Measurements from ENCODE around the gene LRRC61.
A peak's percentile ranks its signal among the peaks of the same experiment; 100 is the strongest.
"Not testable (repeated sequence)": the region's sequence is repeated elsewhere in the genome, so short reads cannot be mapped to it uniquely, and the experiment has no call there.

Gene LRRC61

GRCh38 chr7:150322833-150323681 lies at the start of gene LRRC61, which contains the start of gene ACTR3C:
TSS of gene LRRC61 (plus strand) at chr7:150323355. CDS start at chr7:150336862, 13,507 bp downstream.
TSS of gene ACTR3C (minus strand) at chr7:150323545. CDS start at chr7:150295296, 28,249 bp downstream.
- peak; percentile 63 for DNase-seq

- peak; percentile 16 for DNase-seq
These were observed 46.9 kb upstream of the LRRC61 start for GRCh38 chr7:150276132-150276695.

GRCh38 chr7:150278383-150278782 lies 44.8 kb upstream of the LRRC61 start:
- not testable (repeated sequence) for DNase-seq

- not testable (repeated sequence) for DNase-seq
These were observed 41.3 kb upstream of the LRRC61 start for GRCh38 chr7:150281681-150282403.

GRCh38 chr7:150283111-150283510 lies 40.0 kb upstream of the LRRC61 start:
- not testable (repeated sequence) for DNase-seq

- not testable (repeated sequence) for DNase-seq
These were observed 39.5 kb upstream of the LRRC61 start for GRCh38 chr7:150283608-150284007.

GRCh38 chr7:150285849-150286754 lies 37.1 kb upstream of the LRRC61 start:
- DNase-seq: peak; percentile 25

- DNase-seq: not testable (repeated sequence)
These were observed 35.3 kb upstream of the LRRC61 start for GRCh38 chr7:150287815-150288214.

- DNase-seq: not testable (repeated sequence)
These were observed 34.3 kb upstream of the LRRC61 start for GRCh38 chr7:150288816-150289215.

GRCh38 chr7:150290317-150290716 lies 32.8 kb upstream of the LRRC61 start:
- DNase-seq: not testable (repeated sequence)

- not testable (repeated sequence) for DNase-seq
These were observed 28.1 kb upstream of the LRRC61 start for GRCh38 chr7:150295027-150295426.

GRCh38 chr7:150295614-150296013 lies 27.5 kb upstream of the LRRC61 start:
- DNase-seq: not testable (repeated sequence)

GRCh38 chr7:150296802-150297201 lies 26.4 kb upstream of the LRRC61 start:
- DNase-seq: not testable (repeated sequence)

GRCh38 chr7:150297978-150298377 lies 25.2 kb upstream of the LRRC61 start:
- DNase-seq: not testable (repeated sequence)

- DNase-seq: not testable (repeated sequence)
These were observed 20.2 kb upstream of the LRRC61 start for GRCh38 chr7:150302908-150303310.

- not testable (repeated sequence) for DNase-seq
These were observed 18.5 kb upstream of the LRRC61 start for GRCh38 chr7:150304499-150305258.

- DNase-seq: not testable (repeated sequence)
These were observed 17.8 kb upstream of the LRRC61 start for GRCh38 chr7:150305259-150305902.

- DNase-seq: not testable (repeated sequence)
These were observed 17.3 kb upstream of the LRRC61 start for GRCh38 chr7:150305903-150306284.

- DNase-seq: not testable (repeated sequence)
These were observed 16.8 kb upstream of the LRRC61 start for GRCh38 chr7:150306377-150306776.

GRCh38 chr7:150307129-150307528 lies 16.0 kb upstream of the LRRC61 start:
- no peak for DNase-seq

- no peak for DNase-seq
These were observed 15.3 kb upstream of the LRRC61 start for GRCh38 chr7:150307904-150308303.

All from activated naive CD4-positive, alpha-beta T cell treated with Interleukin-2 at 50 U/mL for 16 hours (primary cell).